Vagina (tissue), 2 donors: Measurements from ENCODE around the gene FBN3.

Source experiments
- POLR2A ChIP-seq, 2 donors: fragments of 450-650 bp; IDR thresholded peaks; one replicate each; pipeline ENCODE4 v1.6.1; 2017; ENCODE audit warnings: antibody characterized with exemption in 2 of 2, mild to moderate bottlenecking in 2 of 2, moderate library complexity in 2 of 2
- POLR2AphosphoS5 ChIP-seq, 2 donors: sonication (generic); formaldehyde crosslinking; IDR thresholded peaks; one replicate each; pipeline ENCODE4 v1.9.0; 2017; ENCODE audit warnings: antibody characterized with exemption in 2 of 2, mild to moderate bottlenecking in 2 of 2, low read depth in 1 of 2; ENCODE audit not compliant: insufficient read depth in 1 of 2
- TF ChIP-seq, protein P1 (sequence below), 3 experiments: fragments of 450-650 bp in 2 of 3; fragments of 200-600 bp in 1 of 3; sonication (generic) in 1 of 3; IDR thresholded peaks; one replicate each; pipeline ENCODE4 v1.5.1; 2017 to 2019; ENCODE audit warnings: antibody characterized with exemption in 3 of 3, mild to moderate bottlenecking in 2 of 3, moderate library complexity in 2 of 3

DNA sequence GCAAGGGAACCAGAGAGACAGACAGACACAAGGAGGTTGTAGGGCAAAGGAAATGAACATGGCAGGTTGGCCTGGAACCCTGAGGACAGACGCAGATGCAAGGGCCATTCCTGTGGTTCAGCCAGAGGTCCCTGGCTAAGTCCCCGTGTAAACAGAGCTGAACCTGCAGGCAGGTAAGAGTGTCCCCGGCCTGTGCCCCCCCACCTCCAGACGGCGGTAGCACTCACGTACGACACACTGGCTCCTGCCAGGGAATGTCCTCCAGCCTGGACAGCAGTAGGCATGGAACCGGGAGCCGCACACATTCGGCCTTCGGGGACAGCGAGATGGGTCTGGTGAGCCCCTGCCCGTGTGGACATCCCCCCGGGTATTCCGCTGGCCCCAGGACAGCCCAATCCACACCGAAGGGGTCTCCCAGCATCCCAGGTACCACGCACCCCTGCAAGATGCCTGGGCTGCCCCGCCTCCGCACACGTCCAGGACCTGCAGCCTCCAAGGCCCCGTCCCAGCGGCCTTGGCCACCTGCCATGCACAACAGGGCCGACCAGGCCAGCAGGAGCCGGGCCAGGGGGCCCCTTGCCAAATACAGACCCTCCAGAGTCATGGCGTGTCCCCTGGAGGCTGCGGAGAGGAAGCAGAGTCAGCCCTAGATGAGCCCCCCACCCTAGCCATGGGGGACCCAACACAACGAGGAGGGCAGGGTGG, 2.4 kb downstream of the FBN3 start:
- TF ChIP-seq POLR2A (IDR thresholded peaks at IDR 0.05): no peak
- TF ChIP-seq, protein P1, sequence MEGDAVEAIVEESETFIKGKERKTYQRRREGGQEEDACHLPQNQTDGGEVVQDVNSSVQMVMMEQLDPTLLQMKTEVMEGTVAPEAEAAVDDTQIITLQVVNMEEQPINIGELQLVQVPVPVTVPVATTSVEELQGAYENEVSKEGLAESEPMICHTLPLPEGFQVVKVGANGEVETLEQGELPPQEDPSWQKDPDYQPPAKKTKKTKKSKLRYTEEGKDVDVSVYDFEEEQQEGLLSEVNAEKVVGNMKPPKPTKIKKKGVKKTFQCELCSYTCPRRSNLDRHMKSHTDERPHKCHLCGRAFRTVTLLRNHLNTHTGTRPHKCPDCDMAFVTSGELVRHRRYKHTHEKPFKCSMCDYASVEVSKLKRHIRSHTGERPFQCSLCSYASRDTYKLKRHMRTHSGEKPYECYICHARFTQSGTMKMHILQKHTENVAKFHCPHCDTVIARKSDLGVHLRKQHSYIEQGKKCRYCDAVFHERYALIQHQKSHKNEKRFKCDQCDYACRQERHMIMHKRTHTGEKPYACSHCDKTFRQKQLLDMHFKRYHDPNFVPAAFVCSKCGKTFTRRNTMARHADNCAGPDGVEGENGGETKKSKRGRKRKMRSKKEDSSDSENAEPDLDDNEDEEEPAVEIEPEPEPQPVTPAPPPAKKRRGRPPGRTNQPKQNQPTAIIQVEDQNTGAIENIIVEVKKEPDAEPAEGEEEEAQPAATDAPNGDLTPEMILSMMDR (IDR thresholded peaks at IDR 0.05): no peak
- TF ChIP-seq POLR2AphosphoS5 (IDR thresholded peaks at IDR 0.05; ENCODE audit: insufficient read depth in 1 of 2, low read depth in 1 of 2): no peak
